GM18502 (cell line): Measurements from ENCODE around the gene WHRN.

ENCODE experiments used
- ATAC-seq: cut with Tn5 transposase; IDR thresholded peaks from one replicate; pipeline ENCODE4 v1.9.1; 2021; ENCODE audit warnings: mild to moderate bottlenecking; ENCODE audit not compliant: unreplicated experiment, poor library complexity

Gene WHRN

GRCh38 chr9:114371973-114372917 is 133.0 kb downstream of the WHRN start:
- ATAC-seq: peak; percentile 41

- ATAC-seq: no peak
Measured at GRCh38 chr9:114371343-114371944, 133.8 kb downstream of the WHRN start.

- ATAC-seq: no peak
Measured at GRCh38 chr9:114370968-114371320, 134.3 kb downstream of the WHRN start.

- ATAC-seq: no peak
Measured at GRCh38 chr9:114370251-114370967, 134.9 kb downstream of the WHRN start.

- ATAC-seq: no peak
Measured at GRCh38 chr9:114369216-114370130, 135.8 kb downstream of the WHRN start.

- no peak for ATAC-seq
Measured at GRCh38 chr9:114367772-114368569, 137.3 kb downstream of the WHRN start.

- ATAC-seq: no peak
Measured at GRCh38 chr9:114367366-114367765, 137.9 kb downstream of the WHRN start.

GRCh38 chr9:114366334-114367128 is 138.7 kb downstream of the WHRN start:
- peak; percentile 55 for ATAC-seq

GRCh38 chr9:114365194-114365593 is 140.1 kb downstream of the WHRN start:
- ATAC-seq: no peak

GRCh38 chr9:114364134-114365041 is 140.9 kb downstream of the WHRN start:
- peak; percentile 30 for ATAC-seq

- ATAC-seq: no peak
Measured at GRCh38 chr9:114363424-114363823, 141.8 kb downstream of the WHRN start.

GRCh38 chr9:114362394-114362793 is 142.9 kb downstream of the WHRN start:
- ATAC-seq: no peak

- ATAC-seq: no peak
Measured at GRCh38 chr9:114361542-114361941, 143.7 kb downstream of the WHRN start.

- no peak for ATAC-seq
Measured at GRCh38 chr9:114359801-114360200, 145.5 kb downstream of the WHRN start.

GRCh38 chr9:114357911-114358328 is 147.4 kb downstream of the WHRN start:
- ATAC-seq: no peak

GRCh38 chr9:114357360-114357759 is 147.9 kb downstream of the WHRN start:
- ATAC-seq: no peak

GRCh38 chr9:114356792-114357191 is 148.5 kb downstream of the WHRN start:
- ATAC-seq: no peak
